ENCODE data around the gene PWWP2B.

Gene PWWP2B

GRCh38 chr10:132458586-132459300 lies 61.7 kb downstream of the PWWP2B start:
- H3K36me3 ChIP-seq (ENCODE audit: control insufficient read depth, insufficient read depth, low read length) = no peaks in the 10 kb centered on the region
- H3K4me3 ChIP-seq (ENCODE audit: insufficient read depth, low read depth, low read length) = no peak overlapping the region
- no peaks in the 10 kb centered on the region for H3K27me3 ChIP-seq (ENCODE audit: control insufficient read depth, insufficient read depth, low read length, poor library complexity, severe bottlenecking)
- WGBS, 2 experiments = 49% methylated on average over 31 of the region's 31 CpGs
- H3K9me3 ChIP-seq (ENCODE audit: control insufficient read depth, low read length) = no peaks in the 10 kb centered on the region
- no peaks in the 10 kb centered on the region for H3K4me1 ChIP-seq (ENCODE audit: control insufficient read depth, insufficient read depth, low read length)
- H3K27ac ChIP-seq (ENCODE audit: insufficient read depth, low read depth, low read length, poor library complexity, severe bottlenecking) = no peak overlapping the region

GRCh38 chr10:132459301-132460003 lies 62.5 kb downstream of the PWWP2B start:
- H3K9me3 ChIP-seq (ENCODE audit: control insufficient read depth, low read length) = no peaks in the 10 kb centered on the region
- WGBS, 2 experiments = 90 to 91% methylated on average over 23 of the region's 23 CpGs
- H3K27me3 ChIP-seq (ENCODE audit: control insufficient read depth, insufficient read depth, low read length, poor library complexity, severe bottlenecking) = no peaks in the 10 kb centered on the region
- H3K36me3 ChIP-seq (ENCODE audit: control insufficient read depth, insufficient read depth, low read length) = no peaks in the 10 kb centered on the region
- no peak overlapping the region for H3K27ac ChIP-seq (ENCODE audit: insufficient read depth, low read depth, low read length, poor library complexity, severe bottlenecking)
- no peak overlapping the region for H3K4me3 ChIP-seq (ENCODE audit: insufficient read depth, low read depth, low read length)
- peaks cover under 1% of the 10 kb centered on the region for H3K4me1 ChIP-seq (ENCODE audit: control insufficient read depth, insufficient read depth, low read length)

GRCh38 chr10:132460071-132460470 lies 63.1 kb downstream of the PWWP2B start:
- 84 to 88% methylated on average over 15 of the region's 15 CpGs for WGBS, 2 experiments
- Histone ChIP-seq H3K9me3 (ENCODE audit: control insufficient read depth, low read length) (no peaks in the 10 kb centered on the region), H3K27me3 (ENCODE audit: control insufficient read depth, insufficient read depth, low read length, poor library complexity, severe bottlenecking) (no peaks in the 10 kb centered on the region), H3K27ac (ENCODE audit: insufficient read depth, low read depth, low read length, poor library complexity, severe bottlenecking) (no peak overlapping the region), H3K4me3 (ENCODE audit: insufficient read depth, low read depth, low read length) (no peak overlapping the region), H3K4me1 (ENCODE audit: control insufficient read depth, insufficient read depth, low read length) (peaks cover 5% of the 10 kb centered on the region), H3K36me3 (ENCODE audit: control insufficient read depth, insufficient read depth, low read length) (no peaks in the 10 kb centered on the region)

GRCh38 chr10:132460691-132461090 lies 63.7 kb downstream of the PWWP2B start:
- Histone ChIP-seq H3K4me1 (ENCODE audit: control insufficient read depth, insufficient read depth, low read length) (peaks cover 5% of the 10 kb centered on the region), H3K27me3 (ENCODE audit: control insufficient read depth, insufficient read depth, low read length, poor library complexity, severe bottlenecking) (no peaks in the 10 kb centered on the region), H3K27ac (ENCODE audit: insufficient read depth, low read depth, low read length, poor library complexity, severe bottlenecking) (no peak overlapping the region), H3K9me3 (ENCODE audit: control insufficient read depth, low read length) (no peaks in the 10 kb centered on the region), H3K36me3 (ENCODE audit: control insufficient read depth, insufficient read depth, low read length) (no peaks in the 10 kb centered on the region), H3K4me3 (ENCODE audit: insufficient read depth, low read depth, low read length) (no peak overlapping the region)
- WGBS, 2 experiments = 90 to 93% methylated on average over 5 of the region's 5 CpGs

GRCh38 chr10:132461103-132461682 lies 64.2 kb downstream of the PWWP2B start:
- Histone ChIP-seq H3K9me3 (ENCODE audit: control insufficient read depth, low read length) (no peaks in the 10 kb centered on the region), H3K27me3 (ENCODE audit: control insufficient read depth, insufficient read depth, low read length, poor library complexity, severe bottlenecking) (no peaks in the 10 kb centered on the region), H3K27ac (ENCODE audit: insufficient read depth, low read depth, low read length, poor library complexity, severe bottlenecking) (no peak overlapping the region), H3K4me1 (ENCODE audit: control insufficient read depth, insufficient read depth, low read length) (peaks cover 5% of the 10 kb centered on the region), H3K4me3 (ENCODE audit: insufficient read depth, low read depth, low read length) (no peak overlapping the region), H3K36me3 (ENCODE audit: control insufficient read depth, insufficient read depth, low read length) (no peaks in the 10 kb centered on the region)
- 90 to 92% methylated on average over 14 of the region's 14 CpGs for WGBS, 2 experiments

GRCh38 chr10:132461683-132462231 lies 64.8 kb downstream of the PWWP2B start:
- Histone ChIP-seq H3K4me3 (ENCODE audit: insufficient read depth, low read depth, low read length) (no peak overlapping the region), H3K36me3 (ENCODE audit: control insufficient read depth, insufficient read depth, low read length) (no peaks in the 10 kb centered on the region), H3K4me1 (ENCODE audit: control insufficient read depth, insufficient read depth, low read length) (peaks cover 5% of the 10 kb centered on the region), H3K27me3 (ENCODE audit: control insufficient read depth, insufficient read depth, low read length, poor library complexity, severe bottlenecking) (no peaks in the 10 kb centered on the region), H3K9me3 (ENCODE audit: control insufficient read depth, low read length) (no peaks in the 10 kb centered on the region), H3K27ac (ENCODE audit: insufficient read depth, low read depth, low read length, poor library complexity, severe bottlenecking) (no peak overlapping the region)
- 86 to 87% methylated on average over 19 of the region's 19 CpGs for WGBS, 2 experiments

- Histone ChIP-seq H3K4me3 (ENCODE audit: insufficient read depth, low read depth, low read length) (no peak overlapping the region), H3K27me3 (ENCODE audit: control insufficient read depth, insufficient read depth, low read length, poor library complexity, severe bottlenecking) (peaks cover 2% of the 10 kb centered on the region), H3K9me3 (ENCODE audit: control insufficient read depth, low read length) (no peaks in the 10 kb centered on the region), H3K4me1 (ENCODE audit: control insufficient read depth, insufficient read depth, low read length) (peaks cover 5% of the 10 kb centered on the region), H3K27ac (ENCODE audit: insufficient read depth, low read depth, low read length, poor library complexity, severe bottlenecking) (no peak overlapping the region), H3K36me3 (ENCODE audit: control insufficient read depth, insufficient read depth, low read length) (no peaks in the 10 kb centered on the region)
- 93% methylated on average over 35 of the region's 35 CpGs for WGBS, 2 experiments
These were observed 65.7 kb downstream of the PWWP2B start for GRCh38 chr10:132462463-132463332.

- peaks cover 3% of the 10 kb centered on the region for H3K27me3 ChIP-seq (ENCODE audit: control insufficient read depth, insufficient read depth, low read length, poor library complexity, severe bottlenecking)
These were observed 66.6 kb downstream of the PWWP2B start for GRCh38 chr10:132463333-132464255.

More at GRCh38 chr10:132463333-132464255, 66.6 kb downstream of the PWWP2B start:
- Histone ChIP-seq H3K9me3 (ENCODE audit: control insufficient read depth, low read length) (no peaks in the 10 kb centered on the region), H3K4me1 (ENCODE audit: control insufficient read depth, insufficient read depth, low read length) (peaks cover 5% of the 10 kb centered on the region), H3K36me3 (ENCODE audit: control insufficient read depth, insufficient read depth, low read length) (no peaks in the 10 kb centered on the region), H3K4me3 (ENCODE audit: insufficient read depth, low read depth, low read length) (no peak overlapping the region), H3K27ac (ENCODE audit: insufficient read depth, low read depth, low read length, poor library complexity, severe bottlenecking) (no peak overlapping the region)
- 94% methylated on average over 30 of the region's 30 CpGs for WGBS, 2 experiments

Data from ectodermal cell (in vitro differentiated cells).